Keratinocyte (primary cell): ENCODE measurements around the gene TSPAN10.

Experiments
- CTCF ChIP-seq, 3 experiments: IDR thresholded peaks in 1 of 3; conservative IDR thresholded peaks in 1 of 3; optimal IDR thresholded peaks in 1 of 3; 2 replicates in 2 of 3; 3 replicates in 1 of 3; pipeline versions ENCODE3 to v1.5.1; 2011; ENCODE audit warnings: low read length in 3 of 3, mild to moderate bottlenecking in 3 of 3, moderate library complexity in 2 of 3, control low read depth in 1 of 3, inconsistent platforms in 1 of 3; ENCODE audit not compliant: insufficient read depth in 2 of 3; ENCODE audit errors: extremely low read depth in 1 of 3
- EZH2 ChIP-seq: IDR thresholded peaks from one replicate; pipeline ENCODE4 v1.6.1; 2012; ENCODE audit warnings: inconsistent platforms, mild to moderate bottlenecking, low read length, moderate library complexity

GRCh38 chr17:81609541-81610311 lies 27.3 kb upstream of the TSPAN10 start:
- no peak for TF ChIP-seq CTCF (optimal IDR thresholded peaks at IDR 0.05 in 1 of 3, IDR thresholded peaks at IDR 0.05 in 1 of 3, conservative IDR thresholded peaks at IDR 0.05 in 1 of 3; ENCODE audit: extremely low read depth in 1 of 3, insufficient read depth in 2 of 3, low read length in 3 of 3)
- TF ChIP-seq EZH2, result no peak
